Suprapubic skin (tissue), 4 donors: Measurements from ENCODE around the gene REG1A. TPM values are rescaled to one million over a fixed set of nuclear protein-coding genes. Genes with fewer than 3 reads are reported as not detected.

Experiments used
- DNase-seq, 2 donors: peaks; one replicate each; pipeline ENCODE4 v3.0.0-alpha.2; 2019; ENCODE audit warnings: low spot score in 2 of 2
- H3K27ac ChIP-seq: fragments of 200-600 bp; sonication (generic); one replicate; pipeline ENCODE4 v1.5.1; 2019
- H3K27me3 ChIP-seq: fragments of 200-600 bp; sonication (generic); one replicate; pipeline ENCODE4 v1.5.1; 2019
- H3K36me3 ChIP-seq: fragments of 200-600 bp; sonication (generic); one replicate; pipeline ENCODE4 v1.5.1; 2019
- H3K4me1 ChIP-seq: fragments of 200-600 bp; sonication (generic); one replicate; pipeline ENCODE4 v1.5.1; 2019
- H3K4me3 ChIP-seq: fragments of 200-600 bp; sonication (generic); one replicate; pipeline ENCODE4 v1.5.1; 2019; ENCODE audit warnings: mild to moderate bottlenecking
- H3K9me3 ChIP-seq: fragments of 200-600 bp; sonication (generic); one replicate; pipeline ENCODE4 v1.5.1; 2019
- EP300 ChIP-seq: sonication (generic); formaldehyde crosslinking; IDR thresholded peaks from one replicate; pipeline ENCODE4 v1.6.1; 2017; ENCODE audit warnings: antibody characterized with exemption
- POLR2A ChIP-seq, 2 donors: fragments of 450-650 bp; IDR thresholded peaks; one replicate each; pipeline ENCODE4 v1.6.1; 2017; ENCODE audit warnings: antibody characterized with exemption in 2 of 2, mild to moderate bottlenecking in 2 of 2, moderate library complexity in 2 of 2
- POLR2AphosphoS5 ChIP-seq, 3 donors: sonication (generic); formaldehyde crosslinking; IDR thresholded peaks; one replicate each; pipeline ENCODE4 v1.6.1; 2017; ENCODE audit warnings: antibody characterized with exemption in 3 of 3
- WGBS: methylation state at CpG from one replicate; pipeline ENCODE4 v1.1.5; 2018; 5-methylcytosine and 5-hydroxymethylcytosine counted together
- total RNA-seq, 4 donors: library from RNA; depleted of rRNA; stranded (reverse); fragments of >200 nt; gene quantifications; one replicate each; pipeline ENCODE4 v1.1.0, GENCODE V29; 2016
- TF ChIP-seq, protein P1 (sequence below), 2 donors: fragments of 200-600 bp in 1 of 2; fragments of 450-650 bp in 1 of 2; sonication (generic) in 1 of 2; IDR thresholded peaks; one replicate each; pipeline ENCODE4 v1.5.1; 2016 to 2019; ENCODE audit warnings: antibody characterized with exemption in 2 of 2, mild to moderate bottlenecking in 1 of 2, moderate library complexity in 1 of 2

REG1A gene
- total RNA-seq, 4 donors from 2014 or later, result 1.5 TPM; not detected in 3

DNA sequence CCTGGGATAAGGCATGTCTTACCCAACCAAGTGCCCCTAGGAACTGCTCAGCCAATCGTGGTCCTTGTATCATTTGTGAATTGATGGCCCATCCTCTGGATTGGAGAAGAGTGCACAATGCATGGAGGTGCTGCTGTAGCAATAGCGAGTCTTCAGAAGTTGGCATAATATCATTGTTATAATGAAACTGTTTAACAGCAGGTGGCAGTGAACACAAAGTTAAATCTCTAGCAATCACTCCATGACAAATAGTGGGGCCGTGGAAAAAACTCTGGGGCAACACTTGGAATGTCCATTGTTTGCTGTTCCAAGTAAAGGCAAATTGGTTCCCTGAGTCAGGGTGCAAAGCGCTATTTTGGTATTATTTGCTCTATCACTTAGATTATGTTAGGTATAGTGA, 11.4 kb downstream of the REG1A start:
- TF ChIP-seq EP300, result no peak
- TF ChIP-seq POLR2A (IDR thresholded peaks at IDR 0.05), result no peak
- TF ChIP-seq, protein P1, sequence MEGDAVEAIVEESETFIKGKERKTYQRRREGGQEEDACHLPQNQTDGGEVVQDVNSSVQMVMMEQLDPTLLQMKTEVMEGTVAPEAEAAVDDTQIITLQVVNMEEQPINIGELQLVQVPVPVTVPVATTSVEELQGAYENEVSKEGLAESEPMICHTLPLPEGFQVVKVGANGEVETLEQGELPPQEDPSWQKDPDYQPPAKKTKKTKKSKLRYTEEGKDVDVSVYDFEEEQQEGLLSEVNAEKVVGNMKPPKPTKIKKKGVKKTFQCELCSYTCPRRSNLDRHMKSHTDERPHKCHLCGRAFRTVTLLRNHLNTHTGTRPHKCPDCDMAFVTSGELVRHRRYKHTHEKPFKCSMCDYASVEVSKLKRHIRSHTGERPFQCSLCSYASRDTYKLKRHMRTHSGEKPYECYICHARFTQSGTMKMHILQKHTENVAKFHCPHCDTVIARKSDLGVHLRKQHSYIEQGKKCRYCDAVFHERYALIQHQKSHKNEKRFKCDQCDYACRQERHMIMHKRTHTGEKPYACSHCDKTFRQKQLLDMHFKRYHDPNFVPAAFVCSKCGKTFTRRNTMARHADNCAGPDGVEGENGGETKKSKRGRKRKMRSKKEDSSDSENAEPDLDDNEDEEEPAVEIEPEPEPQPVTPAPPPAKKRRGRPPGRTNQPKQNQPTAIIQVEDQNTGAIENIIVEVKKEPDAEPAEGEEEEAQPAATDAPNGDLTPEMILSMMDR (IDR thresholded peaks at IDR 0.05), result no peak
- no peak for TF ChIP-seq POLR2AphosphoS5 (IDR thresholded peaks at IDR 0.05)
- Histone ChIP-seq H3K4me1 (no peaks in the 10 kb centered on the region), H3K36me3 (no peaks in the 10 kb centered on the region), H3K4me3 (no peak overlapping the region), H3K9me3 (no peaks in the 10 kb centered on the region), H3K27me3 (no peaks in the 10 kb centered on the region), H3K27ac (no peak overlapping the region)
- 84% methylated on average over 4 of the region's 4 CpGs for WGBS
- no peak for DNase-seq

DNA sequence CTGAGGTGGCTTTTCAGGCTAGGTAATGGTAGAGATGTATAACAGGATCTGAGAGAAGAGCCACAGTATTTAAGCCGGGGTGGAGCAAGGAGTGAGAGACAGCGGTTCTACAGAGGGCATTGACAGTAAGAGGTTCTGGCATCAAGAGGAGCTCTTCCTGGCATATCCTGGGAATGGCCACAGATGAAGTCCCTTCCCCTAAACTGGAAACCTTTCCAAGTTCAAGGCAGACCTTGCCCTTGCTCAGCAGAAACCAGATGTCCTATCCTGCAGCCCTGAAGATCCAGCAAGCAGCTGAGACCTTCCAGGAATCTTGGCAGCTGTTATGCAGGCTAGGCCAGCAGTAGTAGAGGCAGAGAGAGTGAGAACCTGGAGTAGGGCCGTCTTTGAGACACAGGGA, 18.1 kb downstream of the REG1A start:
- H3K4me1 ChIP-seq, result no peaks in the 10 kb centered on the region
- TF ChIP-seq, protein P1 (IDR thresholded peaks at IDR 0.05), result no peak
- TF ChIP-seq POLR2AphosphoS5 (IDR thresholded peaks at IDR 0.05) (no peak), POLR2A (IDR thresholded peaks at IDR 0.05) (no peak), EP300 (no peak)
- no peak overlapping the region for H3K4me3 ChIP-seq
- WGBS, result 86% methylated on average over 3 of the region's 3 CpGs
- no peak for DNase-seq
- H3K27ac ChIP-seq, result no peak overlapping the region
- no peaks in the 10 kb centered on the region for H3K36me3 ChIP-seq
- no peaks in the 10 kb centered on the region for H3K27me3 ChIP-seq
- no peaks in the 10 kb centered on the region for H3K9me3 ChIP-seq

DNA sequence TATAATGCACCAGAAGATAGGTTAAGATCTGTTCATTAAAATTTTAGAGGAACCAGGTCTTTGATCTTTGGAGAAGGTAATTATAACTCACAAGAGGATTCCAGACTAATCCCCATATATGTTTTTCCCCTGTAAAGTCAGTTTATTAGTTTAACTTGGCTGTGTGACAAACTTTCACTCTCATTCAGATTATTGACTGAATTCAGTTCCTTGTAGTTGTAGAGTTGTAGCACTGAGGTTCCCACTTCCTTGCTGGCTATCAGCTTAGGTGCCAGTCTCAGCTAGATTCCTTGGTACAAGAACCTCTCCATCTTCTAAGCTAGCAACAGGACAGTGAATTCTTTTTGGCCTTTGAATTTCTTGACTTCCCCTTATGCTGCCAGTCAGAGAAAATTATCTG, 19.1 kb downstream of the REG1A start:
- TF ChIP-seq POLR2AphosphoS5 (IDR thresholded peaks at IDR 0.05) (no peak), POLR2A (IDR thresholded peaks at IDR 0.05) (no peak), EP300 (no peak)
- TF ChIP-seq, protein P1 (IDR thresholded peaks at IDR 0.05), result no peak
- Histone ChIP-seq H3K9me3 (no peaks in the 10 kb centered on the region), H3K4me3 (no peak overlapping the region), H3K36me3 (no peaks in the 10 kb centered on the region), H3K4me1 (no peaks in the 10 kb centered on the region), H3K27me3 (no peaks in the 10 kb centered on the region), H3K27ac (no peak overlapping the region)
- DNase-seq, result no peak

DNA sequence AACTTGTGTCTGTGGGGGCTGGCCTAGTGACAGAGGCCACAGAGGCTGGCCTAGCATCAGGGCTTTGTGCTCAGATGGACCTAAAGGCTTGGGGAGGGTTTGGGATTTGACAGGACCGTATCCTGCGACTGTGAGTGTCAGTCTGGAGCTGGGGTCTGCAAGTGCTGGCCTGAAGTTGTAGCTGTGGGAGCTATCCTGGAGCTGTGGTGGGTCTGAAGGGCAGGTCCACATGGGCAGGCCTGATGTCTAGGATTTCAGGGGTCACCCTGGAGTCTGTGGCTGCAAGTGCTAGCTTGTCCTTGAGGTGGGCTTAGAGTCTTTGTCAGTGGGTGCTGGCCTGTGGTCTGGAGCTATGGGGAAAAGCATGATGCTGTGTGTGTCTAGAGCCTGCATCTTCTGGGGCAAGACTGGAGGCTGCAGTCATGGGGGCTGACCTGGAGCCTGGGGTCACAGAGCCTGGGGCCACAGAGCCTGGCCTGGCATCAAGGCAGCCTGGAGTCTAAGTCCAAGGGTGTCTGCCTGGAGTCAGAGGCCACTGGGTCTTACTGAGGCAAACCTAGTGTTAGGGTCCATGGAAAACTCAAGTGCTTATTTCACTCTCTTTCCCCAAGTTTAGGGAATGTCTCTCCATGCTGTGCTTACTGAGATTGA, 35.7 kb downstream of the REG1A start:
- TF ChIP-seq, protein P1 (IDR thresholded peaks at IDR 0.05), result no peak
- TF ChIP-seq POLR2AphosphoS5 (IDR thresholded peaks at IDR 0.05) (no peak), POLR2A (IDR thresholded peaks at IDR 0.05) (no peak), EP300 (no peak)

DNA sequence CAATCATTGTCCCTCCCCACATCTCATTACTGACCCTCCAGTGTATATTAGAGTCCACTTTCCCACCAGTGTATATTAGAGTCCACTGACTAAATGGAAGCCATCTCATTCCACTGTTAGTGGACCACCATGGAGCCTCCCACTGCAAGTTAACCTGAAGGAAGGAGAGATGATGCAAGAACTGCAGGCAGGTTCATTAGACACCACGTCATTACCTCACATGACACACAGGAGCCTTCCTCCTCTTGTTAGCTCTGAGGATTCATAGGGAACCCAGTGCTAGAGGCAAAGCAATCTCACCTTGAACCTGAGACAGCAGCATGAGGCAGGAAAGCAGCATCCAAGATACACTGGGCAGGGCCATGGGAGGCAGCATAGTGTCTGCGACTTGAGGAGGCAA, 38.7 kb downstream of the REG1A start:
- H3K4me3 ChIP-seq, result no peak overlapping the region
- no peak for DNase-seq
- H3K27me3 ChIP-seq, result no peaks in the 10 kb centered on the region
- H3K4me1 ChIP-seq, result no peaks in the 10 kb centered on the region
- H3K27ac ChIP-seq, result no peak overlapping the region
- TF ChIP-seq, protein P1 (IDR thresholded peaks at IDR 0.05), result no peak
- TF ChIP-seq EP300, result no peak
- no peak for TF ChIP-seq POLR2A (IDR thresholded peaks at IDR 0.05)
- TF ChIP-seq POLR2AphosphoS5 (IDR thresholded peaks at IDR 0.05), result no peak
- 100% methylated on average over 2 of the region's 2 CpGs for WGBS
- H3K36me3 ChIP-seq, result no peaks in the 10 kb centered on the region
- peaks cover 6% of the 10 kb centered on the region for H3K9me3 ChIP-seq

More for the DNA sequence above, 35.7 kb downstream of the REG1A start:
- Histone ChIP-seq H3K27me3 (no peaks in the 10 kb centered on the region), H3K9me3 (peaks cover 7% of the 10 kb centered on the region), H3K4me1 (no peaks in the 10 kb centered on the region), H3K27ac (no peak overlapping the region), H3K4me3 (no peak overlapping the region), H3K36me3 (no peaks in the 10 kb centered on the region)
- 83% methylated on average over 2 of the region's 2 CpGs for WGBS
- DNase-seq, result no peak
